G401.6 (cell line): ENCODE results near the gene VWA2.

Source experiments
- FAIRE-seq: peaks from 2 replicates; lab custom pipeline; 2012; peaks lifted over from hg19 to GRCh38; lab: Jason Lieb, UNC

VWA2 gene

GRCh38 chr10:114276671-114277070, 37.6 kb downstream of the VWA2 start:
- no peak for FAIRE-seq

- FAIRE-seq = no peak
Measured at GRCh38 chr10:114278140-114278883, 39.3 kb downstream of the VWA2 start.

GRCh38 chr10:114278884-114279191, 39.8 kb downstream of the VWA2 start:
- FAIRE-seq = no peak

GRCh38 chr10:114279289-114279688, 40.2 kb downstream of the VWA2 start:
- FAIRE-seq = no peak

- FAIRE-seq = no peak
Measured at GRCh38 chr10:114279901-114280644, 41.0 kb downstream of the VWA2 start.

DNA sequence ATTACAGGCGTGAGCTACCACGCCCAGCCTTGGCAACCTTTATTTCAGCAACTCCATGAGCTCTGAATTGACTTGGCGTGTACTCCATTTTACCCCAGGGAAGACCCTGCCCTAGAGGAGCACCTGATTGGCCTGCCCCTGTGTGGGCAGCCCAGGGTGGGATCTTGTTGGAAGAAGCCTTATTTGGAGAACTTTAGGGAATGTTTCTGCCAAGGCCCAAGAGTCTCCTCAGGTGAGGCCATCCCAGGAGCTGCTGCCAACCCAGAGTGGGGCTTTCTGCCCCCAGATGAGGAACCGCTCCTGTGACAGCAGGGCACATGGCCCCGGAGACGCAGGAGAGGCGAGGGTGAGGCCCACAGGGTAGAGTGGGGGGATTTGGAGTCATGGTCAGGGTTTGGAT, 42.0 kb downstream of the VWA2 start:
- no peak for FAIRE-seq

DNA sequence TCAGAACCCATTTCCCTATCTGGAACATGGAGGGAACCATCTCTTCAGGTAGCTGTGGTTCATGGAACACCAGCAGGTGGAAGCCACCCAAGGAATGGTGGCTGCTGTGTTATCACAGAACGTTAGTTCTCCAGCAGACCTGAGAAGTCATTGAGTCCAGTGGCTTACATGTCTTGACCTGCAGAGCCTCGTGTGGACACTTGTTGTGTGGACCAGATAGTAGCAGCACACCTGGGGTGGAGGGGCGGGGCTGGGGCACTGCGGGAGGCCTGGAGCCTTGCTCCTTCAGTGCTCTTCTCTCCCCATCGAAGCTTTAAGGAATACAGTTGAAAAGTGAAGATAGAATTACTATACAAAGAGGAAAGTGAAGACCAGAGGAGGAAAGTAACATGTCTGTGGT, 42.4 kb downstream of the VWA2 start:
- no peak for FAIRE-seq

DNA sequence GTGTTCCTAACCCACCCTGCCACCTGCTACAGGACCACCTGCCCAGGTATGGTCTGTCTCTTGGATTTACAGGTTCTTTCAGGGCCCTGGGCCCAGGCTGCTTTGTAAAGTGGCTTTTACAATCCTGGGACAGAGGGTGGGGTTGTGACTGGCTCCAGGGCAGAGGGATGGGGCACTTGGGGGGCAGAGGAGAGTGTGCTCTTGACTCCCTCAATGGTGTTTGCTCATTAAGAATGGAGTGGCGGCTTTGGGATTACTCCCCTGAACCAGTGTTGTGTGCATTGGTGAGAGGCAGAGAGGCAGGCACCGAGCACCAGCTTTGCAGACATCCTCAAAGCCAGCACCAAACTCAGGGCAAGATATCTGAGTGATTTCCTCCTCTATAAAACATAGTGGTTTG, 43.5 kb downstream of the VWA2 start:
- FAIRE-seq = no peak

- no peak for FAIRE-seq
Measured at GRCh38 chr10:114283091-114283490, 44.0 kb downstream of the VWA2 start.

GRCh38 chr10:114283535-114284234, 44.6 kb downstream of the VWA2 start:
- no peak for FAIRE-seq

DNA sequence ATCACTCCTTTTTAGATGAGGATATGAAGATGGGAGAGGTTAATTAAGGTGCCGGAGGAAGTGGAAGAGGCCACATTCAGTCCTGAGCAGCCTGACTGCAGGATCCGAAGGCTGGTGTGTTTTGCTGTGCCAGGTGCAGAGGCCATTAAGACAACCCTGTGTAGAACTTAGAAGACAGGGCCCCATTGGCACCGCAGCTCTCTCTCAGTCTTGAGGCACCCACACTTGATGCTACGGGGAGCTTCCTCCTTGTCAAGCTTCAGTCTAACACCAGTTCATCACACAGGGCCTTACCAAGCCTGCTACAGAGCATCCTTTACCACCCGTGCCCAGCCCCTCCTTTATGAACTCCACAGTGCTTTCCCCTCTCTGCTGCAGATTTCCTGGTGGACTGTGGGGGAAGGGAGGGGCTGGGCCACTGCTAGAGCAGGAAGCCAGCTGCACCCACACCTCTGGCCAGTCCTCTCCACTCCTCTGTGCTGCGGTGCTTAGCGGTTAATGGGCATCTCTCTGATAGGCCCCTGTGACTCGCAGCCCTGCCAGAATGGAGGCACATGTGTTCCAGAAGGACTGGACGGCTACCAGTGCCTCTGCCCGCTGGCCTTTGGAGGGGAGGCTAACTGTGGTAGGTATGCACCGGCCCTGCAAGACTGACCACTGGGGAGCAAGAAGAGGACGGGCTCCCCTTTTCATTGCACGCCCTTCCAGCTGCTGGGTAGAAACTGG, 45.5 kb downstream of the VWA2 start:
- no peak for FAIRE-seq

- no peak for FAIRE-seq
Measured at GRCh38 chr10:114285961-114286441, 46.9 kb downstream of the VWA2 start.

- no peak for FAIRE-seq
Measured at GRCh38 chr10:114286921-114287320, 47.9 kb downstream of the VWA2 start.

DNA sequence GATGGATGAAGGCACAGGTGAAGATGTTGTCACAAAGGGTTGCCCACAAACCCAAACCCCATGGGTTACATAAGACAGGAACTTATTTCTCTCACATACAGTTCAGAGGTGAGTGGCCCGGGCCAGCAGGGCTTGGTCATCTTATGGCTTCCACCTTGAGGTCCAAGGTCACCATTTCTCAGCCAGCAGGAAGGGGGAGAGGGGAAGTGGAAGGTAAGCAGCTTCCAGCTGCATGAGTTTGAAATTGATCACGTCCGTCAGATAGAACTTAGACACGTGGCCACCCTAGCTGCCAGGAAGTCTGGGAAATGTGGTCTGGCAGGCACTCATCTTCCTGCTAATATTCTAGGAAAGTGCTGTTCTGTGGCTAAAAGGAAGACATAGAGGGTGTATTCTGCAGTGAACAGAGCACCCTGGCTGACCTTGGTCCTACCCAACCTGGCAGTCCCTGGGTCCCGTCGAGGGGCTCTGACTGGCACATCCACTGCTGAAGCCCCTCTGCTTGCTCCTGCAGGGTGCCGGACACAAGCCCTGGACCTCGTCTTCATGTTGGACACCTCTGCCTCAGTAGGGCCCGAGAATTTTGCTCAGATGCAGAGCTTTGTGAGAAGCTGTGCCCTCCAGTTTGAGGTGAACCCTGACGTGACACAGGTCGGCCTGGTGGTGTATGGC, 49.5 kb downstream of the VWA2 start:
- FAIRE-seq = no peak

- no peak for FAIRE-seq
Measured at GRCh38 chr10:114289096-114289436, 50.0 kb downstream of the VWA2 start.

GRCh38 chr10:114290038-114290437, 51.0 kb downstream of the VWA2 start:
- FAIRE-seq = no peak

DNA sequence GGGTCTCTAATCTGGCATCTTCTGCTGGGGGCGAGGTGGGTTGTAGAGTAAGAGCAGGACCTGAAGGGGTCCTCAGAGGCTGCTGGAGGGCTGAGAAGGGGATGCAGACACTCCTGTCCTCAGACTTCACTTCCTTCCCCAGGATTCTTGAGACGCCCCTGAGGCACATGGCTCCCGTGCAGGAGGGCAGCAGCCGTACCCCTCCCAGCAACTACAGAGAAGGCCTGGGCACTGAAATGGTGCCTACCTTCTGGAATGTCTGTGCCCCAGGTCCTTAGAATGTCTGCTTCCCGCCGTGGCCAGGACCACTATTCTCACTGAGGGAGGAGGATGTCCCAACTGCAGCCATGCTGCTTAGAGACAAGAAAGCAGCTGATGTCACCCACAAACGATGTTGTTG, 52.0 kb downstream of the VWA2 start:
- FAIRE-seq = no peak

DNA sequence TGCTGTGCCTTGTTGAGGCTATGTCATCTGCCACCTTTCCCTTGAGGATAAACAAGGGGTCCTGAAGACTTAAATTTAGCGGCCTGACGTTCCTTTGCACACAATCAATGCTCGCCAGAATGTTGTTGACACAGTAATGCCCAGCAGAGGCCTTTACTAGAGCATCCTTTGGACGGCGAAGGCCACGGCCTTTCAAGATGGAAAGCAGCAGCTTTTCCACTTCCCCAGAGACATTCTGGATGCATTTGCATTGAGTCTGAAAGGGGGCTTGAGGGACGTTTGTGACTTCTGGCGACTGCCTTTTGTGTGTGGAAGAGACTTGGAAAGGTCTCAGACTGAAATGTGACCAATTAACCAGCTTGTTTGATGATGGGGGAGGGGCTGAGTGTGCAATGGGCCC, 52.5 kb downstream of the VWA2 start:
- no peak for FAIRE-seq

DNA sequence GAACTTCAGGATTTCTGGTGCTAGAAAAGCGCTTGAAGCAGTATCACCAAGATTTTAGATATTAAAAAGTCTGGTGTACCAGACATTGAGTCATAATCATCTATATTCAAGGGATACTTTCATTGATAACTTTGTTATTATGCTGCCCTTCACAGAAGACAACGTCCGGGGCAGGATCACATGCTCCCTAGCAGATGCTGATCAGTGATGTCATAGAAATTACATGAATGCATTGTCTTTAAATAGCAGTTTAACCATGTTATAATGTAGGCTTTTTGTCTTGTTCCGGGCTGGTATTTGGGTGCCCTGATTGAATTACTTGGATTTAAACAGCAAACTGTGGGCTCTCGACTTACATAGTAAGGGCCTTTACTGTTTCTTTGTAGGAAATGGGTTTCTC, 54.0 kb downstream of the VWA2 start:
- FAIRE-seq = no peak

GRCh38 chr10:114294549-114294948, 55.5 kb downstream of the VWA2 start:
- FAIRE-seq = no peak

- no peak for FAIRE-seq
Measured at GRCh38 chr10:114295393-114295792, 56.3 kb downstream of the VWA2 start.

- FAIRE-seq = no peak
Measured at GRCh38 chr10:114297136-114297705, 58.2 kb downstream of the VWA2 start.
